Fibroblast of pulmonary artery (primary cell): ENCODE data around the gene P2RX1.

Experiments
- DNase-seq: peaks from one replicate; pipeline ENCODE4 v3.0.0-alpha.2; 2010; ENCODE audit warnings: low read depth
- H3K4me3 ChIP-seq: replicated peaks from 2 replicates; pipeline ENCODE4 v1.5.1; 2011; ENCODE audit warnings: low read depth, mild to moderate bottlenecking, control low read depth, low read length, moderate library complexity
- CTCF ChIP-seq: IDR thresholded peaks from 2 replicates; pipeline ENCODE4 v1.5.1; 2011; ENCODE audit warnings: mild to moderate bottlenecking, control low read depth, low read length, inconsistent platforms; ENCODE audit errors: missing control alignments

The P2RX1 gene

GRCh38 chr17:3915995-3916696 is at the start of gene P2RX1:
TSS of gene P2RX1 (minus strand) at chr17:3916465. CDS start at chr17:3916225, 240 bp downstream.
- peak; percentile 75 for DNase-seq
- peak within 1 kb of the TSS; percentile 10 for H3K4me3 ChIP-seq
- no peak for TF ChIP-seq CTCF

DNA sequence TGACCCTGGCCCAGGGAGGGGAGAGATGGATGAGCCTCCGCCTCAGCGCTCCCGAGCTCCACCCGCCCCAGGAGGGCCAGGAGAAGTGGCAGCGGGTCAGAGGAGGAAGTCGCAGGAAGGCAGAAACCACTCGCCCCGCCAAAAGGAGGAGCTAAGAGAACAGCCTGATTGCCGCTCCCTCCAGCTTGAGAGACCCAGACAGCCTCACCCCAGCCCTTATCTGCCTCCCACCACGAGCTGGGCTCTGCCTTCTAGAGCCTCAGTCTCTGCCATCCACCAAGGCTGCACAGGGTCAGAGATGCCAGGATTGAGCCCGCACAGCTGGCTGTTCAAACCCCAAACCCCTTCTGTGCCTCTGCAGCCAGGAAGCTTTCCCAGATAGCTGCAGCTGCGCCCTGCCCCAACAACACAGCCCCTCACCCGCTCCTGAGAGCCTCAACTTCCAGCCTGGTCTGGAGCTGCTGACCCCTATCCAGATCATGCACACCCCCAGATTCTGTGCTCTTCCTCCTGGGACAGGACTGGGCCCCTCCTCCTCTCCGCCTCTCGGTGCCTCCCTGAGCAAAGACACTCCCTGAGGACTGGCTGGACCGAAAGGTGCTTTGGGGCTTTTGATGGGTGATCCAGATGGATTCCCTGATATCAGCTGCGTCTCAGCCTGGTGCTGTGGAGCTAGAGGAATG is 49.0 kb upstream of the P2RX1 start:
- H3K4me3 ChIP-seq, result peak overlapping the region; percentile 41
- TF ChIP-seq CTCF, result no peak
- DNase-seq, result no peak

GRCh38 chr17:3964203-3965117 is 48.2 kb upstream of the P2RX1 start, which contains the start of gene ATP2A3:
TSS of gene ATP2A3 (minus strand) at chr17:3964437. CDS start at chr17:3964291, 146 bp downstream.
- peak within 1 kb of the TSS; percentile 41 for H3K4me3 ChIP-seq
- DNase-seq, result no peak
- no peak for TF ChIP-seq CTCF

DNA sequence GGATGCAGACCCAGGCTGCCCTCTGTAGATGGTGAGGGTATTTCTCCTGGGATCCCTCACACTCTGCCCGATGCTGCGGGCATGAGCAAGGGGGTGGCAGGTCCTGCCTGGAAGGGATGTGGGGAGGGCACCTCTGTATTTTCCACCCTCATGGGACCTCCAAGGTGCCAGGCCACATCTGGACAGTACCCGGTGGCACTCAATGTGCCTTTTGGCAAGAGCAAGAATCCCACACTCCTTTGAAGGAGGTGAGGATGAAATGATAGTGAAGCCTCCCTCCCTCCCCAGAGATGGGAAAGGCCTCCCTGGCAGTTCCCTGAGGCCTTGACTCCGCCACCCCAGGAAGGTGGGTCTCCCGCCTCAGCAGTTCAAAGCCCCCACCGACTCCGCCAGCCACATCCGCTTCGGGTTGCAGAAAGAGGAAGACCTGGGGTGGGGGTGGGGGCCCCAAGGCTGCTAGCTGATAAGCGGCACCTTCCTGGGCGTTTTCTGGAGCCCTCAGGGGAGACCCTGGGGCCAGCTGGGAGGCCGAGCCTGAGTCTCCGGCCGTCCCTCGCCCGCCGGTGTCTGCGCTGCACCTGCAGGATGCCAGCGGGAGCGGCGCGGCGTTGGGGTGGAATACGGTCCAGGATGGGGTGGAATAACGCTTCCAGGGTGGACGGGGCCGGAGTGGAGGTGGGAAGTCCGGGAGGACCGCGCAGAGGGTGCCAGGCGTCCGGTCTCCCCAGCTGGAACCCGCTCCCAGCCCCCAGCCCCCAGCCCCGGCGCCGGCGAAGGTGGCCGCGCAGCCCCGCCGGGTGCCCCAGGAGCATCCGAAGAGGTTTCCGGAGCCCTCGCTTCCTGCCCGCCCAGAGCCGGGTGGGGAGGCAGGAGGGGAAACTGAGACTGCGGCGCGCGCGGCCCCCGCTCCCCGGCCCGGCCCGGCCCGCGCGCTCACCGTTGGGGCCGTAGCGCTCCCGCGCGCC is 47.3 kb upstream of the P2RX1 start:
- DNase-seq, result no peak
- TF ChIP-seq CTCF, result no peak
- no peak overlapping the region for H3K4me3 ChIP-seq

GRCh38 chr17:3962965-3963236 is 46.6 kb upstream of the P2RX1 start:
- no peak overlapping the region for H3K4me3 ChIP-seq
- DNase-seq, result no peak
- no peak for TF ChIP-seq CTCF
